COLO829 (cell line): ENCODE data around the gene HOXB1.
"Not testable (repeated sequence)": the region's sequence is repeated elsewhere in the genome, so short reads cannot be mapped to it uniquely, and the experiment has no call there.

Source experiments
- DNase-seq: peaks from one replicate; pipeline ENCODE4 v3.0.0; 2012; ENCODE audit warnings: low spot score

Gene HOXB1

GRCh38 chr17:48519427-48519826 is 11.4 kb downstream of the HOXB1 start:
- DNase-seq, result no peak

- no peak for DNase-seq
Measured at GRCh38 chr17:48517478-48517877, 13.3 kb downstream of the HOXB1 start.

GRCh38 chr17:48515925-48516900 is 14.6 kb downstream of the HOXB1 start:
- no peak for DNase-seq

- no peak for DNase-seq
Measured at GRCh38 chr17:48514477-48514876, 16.3 kb downstream of the HOXB1 start.

- no peak for DNase-seq
Measured at GRCh38 chr17:48513666-48514455, 16.9 kb downstream of the HOXB1 start.

GRCh38 chr17:48513097-48513496 is 17.7 kb downstream of the HOXB1 start:
- no peak for DNase-seq

- no peak for DNase-seq
Measured at GRCh38 chr17:48510761-48511604, 19.8 kb downstream of the HOXB1 start.

- DNase-seq, result no peak
Measured at GRCh38 chr17:48510381-48510760, 20.4 kb downstream of the HOXB1 start.

GRCh38 chr17:48509708-48510107 is 21.1 kb downstream of the HOXB1 start:
- DNase-seq, result not testable (repeated sequence)

GRCh38 chr17:48506246-48506645 is 24.6 kb downstream of the HOXB1 start:
- DNase-seq, result no peak

- DNase-seq, result peak; percentile 48
Measured at GRCh38 chr17:48505788-48506187, 25.0 kb downstream of the HOXB1 start.

GRCh38 chr17:48504953-48505352 is 25.9 kb downstream of the HOXB1 start:
- DNase-seq, result no peak

GRCh38 chr17:48503747-48504146 is 27.1 kb downstream of the HOXB1 start:
- no peak for DNase-seq

GRCh38 chr17:48502901-48503300 is 27.9 kb downstream of the HOXB1 start:
- DNase-seq, result no peak

GRCh38 chr17:48502312-48502711 is 28.5 kb downstream of the HOXB1 start:
- DNase-seq, result no peak

GRCh38 chr17:48500435-48501426 is 30.1 kb downstream of the HOXB1 start:
- no peak for DNase-seq

GRCh38 chr17:48499735-48500434 is 30.9 kb downstream of the HOXB1 start:
- no peak for DNase-seq

- DNase-seq, result no peak
Measured at GRCh38 chr17:48499248-48499647, 31.6 kb downstream of the HOXB1 start.

- DNase-seq, result no peak
Measured at GRCh38 chr17:48498164-48498850, 32.5 kb downstream of the HOXB1 start.

GRCh38 chr17:48497103-48497502 is 33.7 kb downstream of the HOXB1 start:
- DNase-seq, result no peak
